Measurements from ENCODE around the gene TRPM8.

GRCh38 chr2:233977296-233977837 is 60.2 kb downstream of the TRPM8 start:
- TF ChIP-seq CTCF (IDR thresholded peaks at IDR 0.05) (no peak), POLR2A (IDR thresholded peaks at IDR 0.05) (no peak), POLR2AphosphoS5 (IDR thresholded peaks at IDR 0.05) (no peak), EP300 (IDR thresholded peaks at IDR 0.05) (no peak)

Data from suprapubic skin (tissue), 4 donors.